Lower leg skin (tissue), 4 donors: ENCODE measurements around the gene TLE3. TPM values are rescaled to one million over a fixed set of nuclear protein-coding genes. Genes with fewer than 3 reads are reported as not detected.

Source experiments
- DNase-seq, 2 donors: peaks; one replicate each; pipeline ENCODE4 v3.0.0-alpha.2; 2019; ENCODE audit warnings: low spot score in 2 of 2
- H3K4me3 ChIP-seq: fragments of 200-600 bp; sonication (generic); 2 replicates; pipeline ENCODE4 v1.5.1; 2017; ENCODE audit warnings: mild to moderate bottlenecking, low read depth; ENCODE audit not compliant: poor library complexity, severe bottlenecking
- POLR2A ChIP-seq, 2 donors: fragments of 450-650 bp; IDR thresholded peaks; one replicate each; pipeline ENCODE4 v1.6.1; 2016 to 2017; ENCODE audit warnings: antibody characterized with exemption in 2 of 2, mild to moderate bottlenecking in 1 of 2, moderate library complexity in 1 of 2
- WGBS, 2 donors: methylation state at CpG; one replicate each; pipeline ENCODE4 v1.1.5; 2018; 5-methylcytosine and 5-hydroxymethylcytosine counted together
- intact Hi-C: fragments of 100-400 bp; cut with DNase I; formaldehyde crosslinking; loops from one replicate; pipeline ENCODE4 v1.15.0; 2023; ENCODE audit warnings: low total_unique reads
- total RNA-seq, 4 donors: library from RNA; depleted of rRNA; stranded (reverse); fragments of >200 nt; gene quantifications; one replicate each; pipeline ENCODE4 v1.1.0, GENCODE V29; 2016
- TF ChIP-seq, protein P1 (sequence below), 3 donors: fragments of 450-650 bp; IDR thresholded peaks; one replicate each; pipeline ENCODE4 v1.5.1; 2016; ENCODE audit warnings: antibody characterized with exemption in 3 of 3, mild to moderate bottlenecking in 3 of 3, moderate library complexity in 2 of 3

TLE3 gene
- total RNA-seq, 4 donors from 2014 or later: 95.7 to 136 (median 124) TPM

DNA sequence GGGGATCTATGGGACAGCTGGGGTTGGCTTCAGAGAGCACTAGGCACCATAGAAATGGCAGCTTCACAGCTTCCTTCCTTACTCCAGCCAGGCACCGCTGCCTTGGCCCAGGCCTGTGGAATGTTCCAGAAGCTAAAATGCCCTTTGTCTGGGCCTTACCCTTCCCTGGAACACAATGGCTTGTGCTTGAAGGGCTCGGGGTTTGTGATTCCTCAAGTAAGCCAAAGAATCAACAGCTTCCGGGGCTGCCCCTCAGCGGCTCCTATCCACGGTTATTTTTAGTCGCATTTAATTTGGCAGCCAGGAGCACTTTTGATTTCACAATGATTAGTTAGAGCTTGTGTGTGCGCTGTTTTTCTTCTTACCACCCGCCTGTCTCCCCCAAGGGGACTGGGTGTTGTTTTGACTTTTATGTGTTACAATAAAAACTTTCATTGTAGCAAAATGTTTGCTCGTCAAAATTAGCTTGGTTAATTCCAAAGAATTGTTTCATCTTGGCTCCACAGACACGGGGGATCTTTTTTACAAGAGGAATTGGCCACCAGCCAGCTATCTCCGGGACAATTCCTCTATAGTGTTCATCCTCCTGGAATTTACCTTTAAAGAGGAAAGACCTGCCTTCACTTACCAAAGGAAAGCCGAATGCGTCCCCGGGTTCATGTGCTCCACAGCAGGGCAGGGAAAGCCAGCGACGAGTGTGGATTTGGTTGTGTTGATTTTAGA, 73.8 kb downstream of the TLE3 start:
- no peak overlapping the region for H3K4me3 ChIP-seq
- 19 to 21% methylated on average over 16 of the region's 16 CpGs for WGBS, 2 donors
- peak in 1 of 2 donors; percentile 62 for DNase-seq
- intact Hi-C loops: no loop called here
- TF ChIP-seq, protein P1, sequence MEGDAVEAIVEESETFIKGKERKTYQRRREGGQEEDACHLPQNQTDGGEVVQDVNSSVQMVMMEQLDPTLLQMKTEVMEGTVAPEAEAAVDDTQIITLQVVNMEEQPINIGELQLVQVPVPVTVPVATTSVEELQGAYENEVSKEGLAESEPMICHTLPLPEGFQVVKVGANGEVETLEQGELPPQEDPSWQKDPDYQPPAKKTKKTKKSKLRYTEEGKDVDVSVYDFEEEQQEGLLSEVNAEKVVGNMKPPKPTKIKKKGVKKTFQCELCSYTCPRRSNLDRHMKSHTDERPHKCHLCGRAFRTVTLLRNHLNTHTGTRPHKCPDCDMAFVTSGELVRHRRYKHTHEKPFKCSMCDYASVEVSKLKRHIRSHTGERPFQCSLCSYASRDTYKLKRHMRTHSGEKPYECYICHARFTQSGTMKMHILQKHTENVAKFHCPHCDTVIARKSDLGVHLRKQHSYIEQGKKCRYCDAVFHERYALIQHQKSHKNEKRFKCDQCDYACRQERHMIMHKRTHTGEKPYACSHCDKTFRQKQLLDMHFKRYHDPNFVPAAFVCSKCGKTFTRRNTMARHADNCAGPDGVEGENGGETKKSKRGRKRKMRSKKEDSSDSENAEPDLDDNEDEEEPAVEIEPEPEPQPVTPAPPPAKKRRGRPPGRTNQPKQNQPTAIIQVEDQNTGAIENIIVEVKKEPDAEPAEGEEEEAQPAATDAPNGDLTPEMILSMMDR (IDR thresholded peaks at IDR 0.05): no peak
- no peak for TF ChIP-seq POLR2A (IDR thresholded peaks at IDR 0.05)

DNA sequence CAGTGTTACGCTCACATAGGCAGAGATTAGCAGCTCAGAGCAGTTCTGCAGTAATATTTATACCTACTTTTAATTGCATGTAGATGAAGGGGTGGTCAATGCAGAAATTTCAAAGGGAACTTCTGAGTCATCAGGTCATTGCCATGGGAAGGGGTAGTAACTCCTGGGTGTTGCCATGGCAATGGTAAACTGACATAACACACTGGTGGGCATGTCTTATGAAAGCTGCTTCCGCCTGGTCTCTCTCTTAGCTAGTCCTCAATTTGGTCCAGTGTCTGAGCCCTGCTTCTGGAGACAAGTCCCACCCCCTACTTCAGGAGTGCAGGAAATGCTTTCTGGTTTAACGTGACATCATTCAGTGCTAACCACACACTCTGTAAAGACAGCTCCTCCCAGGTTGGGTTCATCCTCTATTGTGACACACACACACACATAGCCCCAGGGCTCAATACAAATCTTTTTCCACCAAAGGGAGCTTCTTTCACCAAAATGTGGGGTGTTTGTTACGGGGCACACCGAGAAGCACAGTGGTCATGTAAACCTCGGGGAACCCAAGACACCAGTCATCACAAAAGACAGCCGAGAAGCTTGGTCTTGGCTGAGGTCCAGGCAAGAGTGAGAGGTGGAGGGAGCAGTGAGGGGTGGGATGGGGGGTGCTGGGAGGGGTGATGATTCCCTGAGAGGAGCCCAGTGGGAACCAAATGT, 74.5 kb downstream of the TLE3 start:
- DNase-seq: peak in 1 of 2 donors; percentile 54
- intact Hi-C loops: no loop called here
- 65 to 69% methylated on average over 7 of the region's 7 CpGs for WGBS, 2 donors
- H3K4me3 ChIP-seq: no peak overlapping the region
- no peak for TF ChIP-seq POLR2A (IDR thresholded peaks at IDR 0.05)
- TF ChIP-seq, protein P1 (IDR thresholded peaks at IDR 0.05): no peak

DNA sequence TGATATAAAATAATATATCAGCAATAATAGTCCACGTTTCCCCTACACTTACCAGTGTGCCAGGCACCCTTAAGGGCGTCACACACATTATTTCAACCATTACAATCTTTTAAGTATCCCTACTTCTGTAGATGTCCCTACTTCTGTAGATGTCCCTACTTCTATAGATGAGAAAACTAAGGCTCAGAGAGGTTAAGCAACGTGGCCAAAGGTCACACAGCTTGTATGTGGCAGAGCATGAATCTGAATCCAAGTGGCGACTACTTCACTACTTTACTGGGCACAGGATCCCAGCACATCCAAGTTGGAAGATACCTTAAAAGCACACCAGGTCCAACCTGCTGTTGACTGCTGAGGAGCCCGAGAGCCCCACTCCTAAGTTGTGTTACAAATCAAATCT, 77.5 kb downstream of the TLE3 start:
- no peak for DNase-seq
- intact Hi-C loops: no loop called here
- no peak for TF ChIP-seq POLR2A (IDR thresholded peaks at IDR 0.05)
- TF ChIP-seq, protein P1 (IDR thresholded peaks at IDR 0.05): no peak
- 92 to 93% methylated on average over 5 of the region's 5 CpGs for whole genome bisulfite sequencing, 2 donors
- no peak overlapping the region for H3K4me3 ChIP-seq

DNA sequence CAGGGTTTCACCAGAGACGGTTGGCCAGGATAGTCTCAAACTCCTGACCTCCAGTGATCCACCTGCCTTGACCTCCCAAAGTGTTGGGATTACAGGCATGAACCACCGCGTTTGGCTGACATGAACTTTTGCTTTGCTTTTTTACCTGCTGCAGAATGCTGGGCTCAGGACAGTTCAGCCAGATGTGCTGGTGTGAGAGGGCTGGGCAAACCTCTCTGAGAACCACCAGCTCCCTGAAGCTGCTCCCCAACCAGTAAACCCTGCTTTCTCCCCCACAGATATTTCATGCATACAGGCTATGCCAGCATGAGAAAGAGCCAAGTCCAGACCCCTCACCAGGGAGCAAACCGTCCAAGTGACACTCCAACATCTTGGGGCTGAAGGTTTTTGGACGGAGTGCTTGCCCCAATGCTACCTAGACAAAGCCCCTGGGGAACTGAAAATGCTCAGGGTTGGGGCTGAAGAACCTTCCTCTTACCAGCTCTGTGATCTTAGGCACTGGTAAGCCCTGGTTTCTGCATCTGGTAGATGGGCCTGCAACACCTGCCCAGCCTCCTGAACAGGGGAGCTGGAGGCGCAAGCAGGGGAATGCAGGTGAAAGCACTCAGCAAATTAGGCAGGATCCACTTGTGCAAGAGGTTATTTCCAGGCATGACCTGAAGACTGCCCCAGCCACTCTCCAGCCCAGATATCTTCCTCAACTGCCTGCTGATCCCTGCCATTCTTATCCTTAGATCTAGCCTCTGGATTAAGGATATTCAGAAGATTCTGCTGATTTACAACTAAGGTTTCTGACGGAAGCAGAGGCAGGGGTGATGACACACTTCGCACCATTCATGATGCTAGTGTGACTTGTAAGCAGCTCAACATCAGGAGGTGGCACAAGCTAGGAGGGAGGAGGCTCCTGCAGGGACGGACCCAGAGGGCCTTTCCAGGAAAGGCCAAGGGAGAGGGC, 78.8 kb downstream of the TLE3 start:
- 90 to 94% methylated on average over 9 of the region's 9 CpGs for WGBS, 2 donors
- intact Hi-C loops: no loop called here

DNA sequence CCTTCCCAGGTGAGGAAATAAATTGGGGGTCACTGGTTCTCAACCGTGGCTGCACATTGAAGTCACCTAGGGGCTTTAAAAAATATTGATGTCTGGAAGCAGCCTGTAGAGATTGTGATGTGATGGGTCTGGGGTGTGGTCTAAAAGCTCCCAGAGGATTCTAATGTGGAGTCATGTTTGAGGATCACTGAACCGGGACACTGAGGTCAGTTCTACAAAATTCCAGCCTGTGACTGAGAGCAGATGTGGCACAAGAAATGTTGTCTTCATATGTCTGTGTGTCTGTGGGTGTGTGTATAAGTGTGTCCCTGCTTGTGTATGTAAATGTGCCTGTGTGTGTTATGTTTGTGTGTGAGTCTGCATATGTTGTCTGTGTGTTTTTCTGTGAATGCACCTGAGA, 79.9 kb downstream of the TLE3 start:
- TF ChIP-seq, protein P1 (IDR thresholded peaks at IDR 0.05): no peak
- no peak for TF ChIP-seq POLR2A (IDR thresholded peaks at IDR 0.05)
- WGBS, 2 donors: 80 to 85% methylated on average over 2 of the region's 2 CpGs
- H3K4me3 ChIP-seq: no peak overlapping the region
- intact Hi-C loops: no loop called here
- no peak for DNase-seq

More for the DNA sequence above, 78.8 kb downstream of the TLE3 start:
- DNase-seq: no peak
- no peak overlapping the region for H3K4me3 ChIP-seq
- TF ChIP-seq, protein P1 (IDR thresholded peaks at IDR 0.05): no peak
- no peak for TF ChIP-seq POLR2A (IDR thresholded peaks at IDR 0.05)
